Thoracic aorta (tissue), 2 donors: ENCODE results near the gene MDM4. TPM values are rescaled to one million over a fixed set of nuclear protein-coding genes. Genes with fewer than 3 reads are reported as not detected.

ENCODE experiments used
- ATAC-seq: fragments of 150-250 bp; one replicate; pipeline ENCODE4 v1.8.0; 2017; ENCODE audit warnings: low read depth; ENCODE audit not compliant: insufficient number of reproducible peaks, low FRiP score
- DNase-seq: peaks from one replicate; pipeline ENCODE4 v3.0.0-alpha.2; 2020; ENCODE audit warnings: low spot score
- H3K27ac ChIP-seq, 2 donors: fragments of 200-600 bp; sonication (generic); 1 replicate in 1 of 2; 2 replicates in 1 of 2; pipeline ENCODE4 v1.5.1; 2016; ENCODE audit warnings: mild to moderate bottlenecking in 2 of 2, moderate library complexity in 2 of 2
- H3K27me3 ChIP-seq: fragments of 200-600 bp; sonication (generic); replicated peaks from 2 replicates; pipeline ENCODE4 v1.6.0; 2016; ENCODE audit warnings: mild to moderate bottlenecking; ENCODE audit not compliant: insufficient read depth
- H3K36me3 ChIP-seq: fragments of 200-600 bp; sonication (generic); one replicate; pipeline ENCODE4 v1.5.1; 2016
- H3K4me1 ChIP-seq, 2 donors: fragments of 200-600 bp; sonication (generic); 1 replicate in 1 of 2; 2 replicates in 1 of 2; pipeline versions ENCODE4 v1.5.1 to v1.6.0; 2016; ENCODE audit warnings: low read depth in 2 of 2, mild to moderate bottlenecking in 1 of 2; ENCODE audit not compliant: control insufficient read depth in 1 of 2
- H3K4me3 ChIP-seq: fragments of 200-600 bp; sonication (generic); 2 replicates; pipeline ENCODE4 v1.5.1; 2016; ENCODE audit warnings: mild to moderate bottlenecking
- H3K9me3 ChIP-seq: fragments of 200-600 bp; sonication (generic); 2 replicates; pipeline ENCODE4 v1.5.1; 2016
- total RNA-seq, 2 donors: library from RNA; depleted of rRNA; stranded (reverse); fragments of >200 nt; gene quantifications; one replicate each; pipeline versions ENCODE4 v1.1.0 to v1.2.3, GENCODE V29; 2016
- TF ChIP-seq, protein P1 (sequence below): fragments of 200-600 bp; sonication (generic); IDR thresholded peaks from one replicate; pipeline ENCODE4 v1.5.1; 2019; ENCODE audit warnings: antibody characterized with exemption

MDM4 gene
- total RNA-seq, 2 donors from 2014 or later: 79.9 to 126 TPM

DNA sequence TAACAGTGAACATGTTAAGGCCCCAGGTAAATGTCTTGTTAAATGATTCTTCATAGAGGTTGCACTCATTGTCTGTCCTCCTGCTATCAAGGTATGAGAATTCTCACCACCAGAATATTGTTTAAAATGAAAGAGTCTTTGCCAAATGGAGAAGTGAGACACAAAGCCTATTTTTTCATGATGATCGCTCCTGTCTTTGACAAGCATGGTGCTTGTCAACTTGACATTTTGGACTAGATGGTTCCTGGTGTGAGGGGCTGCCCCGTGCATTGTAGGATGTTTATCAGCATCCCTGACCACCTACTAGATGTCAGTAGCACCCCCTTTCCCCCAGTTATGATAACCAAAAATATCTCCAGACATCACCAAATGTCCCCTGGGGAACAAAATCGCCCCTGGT, 65.6 kb downstream of the MDM4 start:
- H3K9me3 ChIP-seq: no peaks in the 10 kb centered on the region
- H3K27me3 ChIP-seq: no peaks in the 10 kb centered on the region
- H3K36me3 ChIP-seq: no peaks in the 10 kb centered on the region
- DNase-seq (no peak), ATAC-seq (no peak)
- no peak overlapping the region for H3K4me3 ChIP-seq
- TF ChIP-seq, protein P1, sequence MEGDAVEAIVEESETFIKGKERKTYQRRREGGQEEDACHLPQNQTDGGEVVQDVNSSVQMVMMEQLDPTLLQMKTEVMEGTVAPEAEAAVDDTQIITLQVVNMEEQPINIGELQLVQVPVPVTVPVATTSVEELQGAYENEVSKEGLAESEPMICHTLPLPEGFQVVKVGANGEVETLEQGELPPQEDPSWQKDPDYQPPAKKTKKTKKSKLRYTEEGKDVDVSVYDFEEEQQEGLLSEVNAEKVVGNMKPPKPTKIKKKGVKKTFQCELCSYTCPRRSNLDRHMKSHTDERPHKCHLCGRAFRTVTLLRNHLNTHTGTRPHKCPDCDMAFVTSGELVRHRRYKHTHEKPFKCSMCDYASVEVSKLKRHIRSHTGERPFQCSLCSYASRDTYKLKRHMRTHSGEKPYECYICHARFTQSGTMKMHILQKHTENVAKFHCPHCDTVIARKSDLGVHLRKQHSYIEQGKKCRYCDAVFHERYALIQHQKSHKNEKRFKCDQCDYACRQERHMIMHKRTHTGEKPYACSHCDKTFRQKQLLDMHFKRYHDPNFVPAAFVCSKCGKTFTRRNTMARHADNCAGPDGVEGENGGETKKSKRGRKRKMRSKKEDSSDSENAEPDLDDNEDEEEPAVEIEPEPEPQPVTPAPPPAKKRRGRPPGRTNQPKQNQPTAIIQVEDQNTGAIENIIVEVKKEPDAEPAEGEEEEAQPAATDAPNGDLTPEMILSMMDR: no peak
- H3K4me1 ChIP-seq: peaks cover 3 to 11% of the 10 kb centered on the region in 2 donors
- H3K27ac ChIP-seq: no peak overlapping the region

DNA sequence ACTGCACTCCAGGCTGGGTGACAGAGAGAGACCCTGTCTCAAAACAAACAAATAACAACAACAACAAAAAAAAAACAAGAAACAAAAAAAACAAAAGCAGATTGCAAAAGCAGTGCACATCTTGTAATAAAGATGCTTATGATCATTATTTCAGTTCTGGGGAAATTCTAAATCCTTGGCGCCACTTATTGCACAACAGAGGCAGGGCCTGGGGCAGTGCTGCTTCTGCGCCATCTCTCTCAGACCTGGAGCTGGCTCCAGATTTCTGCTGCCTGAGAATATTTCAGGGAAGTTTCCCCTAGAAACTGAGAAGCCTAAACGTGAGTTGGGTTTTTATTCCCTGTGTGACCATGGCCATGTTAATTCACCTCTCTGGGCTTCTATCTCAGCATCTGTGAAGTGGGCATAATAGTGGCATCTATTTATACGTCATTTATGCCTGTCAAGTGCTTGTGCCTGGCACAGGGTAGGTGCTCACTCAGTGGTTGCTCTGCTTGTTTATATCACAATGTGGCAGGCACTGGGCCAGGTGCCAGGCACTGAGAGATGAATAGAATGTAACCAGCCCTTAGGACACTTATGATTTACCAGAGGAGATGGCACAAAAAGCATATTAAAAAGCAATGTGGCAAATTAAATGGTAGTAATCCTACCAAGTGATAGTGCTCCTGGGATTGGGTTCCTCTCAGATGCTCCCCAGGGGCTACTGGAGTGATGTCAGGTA, 67.9 kb downstream of the MDM4 start:
- Histone ChIP-seq H3K4me1 (peaks cover 0 to 3% of the 10 kb centered on the region in 2 donors), H3K36me3 (no peaks in the 10 kb centered on the region), H3K4me3 (no peak overlapping the region), H3K27ac (no peak overlapping the region), H3K9me3 (no peaks in the 10 kb centered on the region), H3K27me3 (no peaks in the 10 kb centered on the region)
- TF ChIP-seq, protein P1: no peak
- DNase-seq (no peak), ATAC-seq (no peak)

DNA sequence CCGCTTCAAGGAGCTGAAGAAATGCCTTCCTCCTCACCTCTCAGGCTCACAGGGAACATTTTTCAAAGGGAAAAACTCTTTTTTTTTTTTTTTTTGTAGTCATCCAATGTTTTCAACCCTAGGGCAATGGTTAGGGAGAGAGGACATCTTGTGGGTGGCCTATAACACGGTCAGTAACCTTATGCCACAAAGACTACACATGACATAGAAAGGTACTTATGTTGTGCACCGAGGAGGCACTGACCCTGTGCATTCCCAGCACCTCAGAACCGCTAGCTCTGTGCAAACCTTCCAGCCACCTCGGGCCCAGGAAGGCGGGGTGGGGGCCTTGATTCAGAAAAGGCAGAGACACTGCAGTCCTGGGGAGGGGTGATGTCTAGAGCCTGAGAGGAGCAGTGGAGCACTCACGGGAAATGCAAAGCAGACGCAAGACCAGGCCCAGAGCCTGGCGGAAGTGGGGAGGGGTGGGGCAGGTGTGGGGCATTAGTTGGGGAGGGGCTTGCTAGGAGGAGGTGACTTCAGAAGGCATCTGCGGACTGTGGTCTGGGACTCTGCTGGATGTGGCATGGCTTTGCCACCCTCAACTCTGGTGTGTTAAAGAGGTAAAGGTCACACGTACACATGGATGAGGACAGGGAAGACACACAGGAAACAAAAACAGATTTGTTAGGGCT, 68.6 kb downstream of the MDM4 start:
- DNase-seq (no peak), ATAC-seq (no peak)
- H3K4me3 ChIP-seq: no peak overlapping the region
- TF ChIP-seq, protein P1: no peak
- H3K4me1 ChIP-seq: no peaks in the 10 kb centered on the region
- H3K36me3 ChIP-seq: no peaks in the 10 kb centered on the region
- no peak overlapping the region for H3K27ac ChIP-seq
- H3K9me3 ChIP-seq: no peaks in the 10 kb centered on the region
- H3K27me3 ChIP-seq: no peaks in the 10 kb centered on the region

DNA sequence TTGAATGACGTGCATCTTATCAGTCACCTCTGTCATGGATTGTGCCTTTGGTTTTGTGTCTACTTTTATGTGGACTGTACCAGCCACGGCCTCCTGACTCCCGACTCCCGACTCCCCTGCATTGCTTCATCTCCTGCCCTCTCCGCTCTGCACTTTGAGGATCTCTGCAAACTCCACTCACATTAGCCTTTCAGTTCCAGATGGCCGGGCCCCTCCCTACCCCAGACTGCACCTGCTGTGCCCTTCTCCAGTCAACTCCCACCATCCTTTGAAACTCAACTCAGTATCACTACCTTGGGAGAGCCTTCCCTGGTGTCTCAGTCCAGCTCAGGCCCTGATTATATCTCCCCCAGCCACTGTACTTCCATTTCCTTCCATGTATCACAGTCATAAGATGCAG, 71.4 kb downstream of the MDM4 start:
- ATAC-seq (no peak), DNase-seq (no peak)
- Histone ChIP-seq H3K27me3 (no peaks in the 10 kb centered on the region), H3K4me1 (no peaks in the 10 kb centered on the region), H3K4me3 (no peak overlapping the region), H3K36me3 (no peaks in the 10 kb centered on the region), H3K27ac (no peak overlapping the region), H3K9me3 (no peaks in the 10 kb centered on the region)
- TF ChIP-seq, protein P1: no peak

DNA sequence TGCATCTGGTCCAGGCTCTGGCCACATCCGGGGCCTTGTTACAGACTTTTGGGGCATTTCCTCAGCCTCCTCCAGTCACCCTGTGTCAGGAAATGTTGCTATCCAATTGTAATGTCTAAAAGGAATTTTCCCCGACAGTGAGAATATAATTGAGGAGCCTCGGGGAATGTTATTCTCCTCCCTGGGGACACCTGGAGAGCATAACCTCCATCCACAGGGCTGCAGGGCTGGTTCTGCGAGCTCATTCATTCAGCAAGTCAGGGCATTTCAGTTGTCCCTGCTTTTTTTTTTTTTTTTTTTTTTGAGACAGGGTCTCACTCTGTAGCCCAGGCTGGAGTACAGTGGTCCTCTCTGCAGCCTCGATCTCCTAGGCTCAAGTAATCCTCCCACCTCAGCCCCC, 72.6 kb downstream of the MDM4 start:
- DNase-seq (no peak), ATAC-seq (no peak)
- H3K9me3 ChIP-seq: no peaks in the 10 kb centered on the region
- H3K36me3 ChIP-seq: no peaks in the 10 kb centered on the region
- no peak overlapping the region for H3K27ac ChIP-seq
- H3K4me3 ChIP-seq: no peak overlapping the region
- H3K27me3 ChIP-seq: no peaks in the 10 kb centered on the region
- TF ChIP-seq, protein P1: no peak
- no peaks in the 10 kb centered on the region for H3K4me1 ChIP-seq
